ENCODE results near the gene MVB12B.

The MVB12B gene

GRCh38 chr9:126408004-126408403 is 81.4 kb downstream of the MVB12B start:
- DNase-seq (ENCODE audit: low spot score) = no peak

GRCh38 chr9:126410229-126410628 is 83.6 kb downstream of the MVB12B start:
- no peak for DNase-seq (ENCODE audit: low spot score)

GRCh38 chr9:126411225-126411947 is 84.8 kb downstream of the MVB12B start:
- DNase-seq (ENCODE audit: low spot score) = peak; percentile 41

- DNase-seq (ENCODE audit: low spot score) = no peak
Observed at GRCh38 chr9:126411948-126412284, 85.3 kb downstream of the MVB12B start.

GRCh38 chr9:126412905-126413304 is 86.3 kb downstream of the MVB12B start:
- no peak for DNase-seq (ENCODE audit: low spot score)

GRCh38 chr9:126413391-126414068 is 86.9 kb downstream of the MVB12B start:
- no peak for DNase-seq (ENCODE audit: low spot score)

GRCh38 chr9:126415741-126416370 is 89.2 kb downstream of the MVB12B start:
- no peak for DNase-seq (ENCODE audit: low spot score)

GRCh38 chr9:126417043-126417442 is 90.4 kb downstream of the MVB12B start:
- DNase-seq (ENCODE audit: low spot score) = no peak

GRCh38 chr9:126417684-126418083 is 91.1 kb downstream of the MVB12B start:
- DNase-seq (ENCODE audit: low spot score) = no peak

- no peak for DNase-seq (ENCODE audit: low spot score)
Observed at GRCh38 chr9:126418608-126419007, 92.0 kb downstream of the MVB12B start.

- DNase-seq (ENCODE audit: low spot score) = no peak
Observed at GRCh38 chr9:126419475-126419874, 92.8 kb downstream of the MVB12B start.

- no peak for DNase-seq (ENCODE audit: low spot score)
Observed at GRCh38 chr9:126420135-126420534, 93.5 kb downstream of the MVB12B start.

GRCh38 chr9:126420643-126421564 is 94.3 kb downstream of the MVB12B start:
- DNase-seq (ENCODE audit: low spot score) = no peak

- no peak for DNase-seq (ENCODE audit: low spot score)
Observed at GRCh38 chr9:126421567-126422428, 95.2 kb downstream of the MVB12B start.

- no peak for DNase-seq (ENCODE audit: low spot score)
Observed at GRCh38 chr9:126423142-126423915, 96.7 kb downstream of the MVB12B start.

GRCh38 chr9:126423916-126424185 is 97.2 kb downstream of the MVB12B start:
- DNase-seq (ENCODE audit: low spot score) = no peak

- no peak for DNase-seq (ENCODE audit: low spot score)
Observed at GRCh38 chr9:126424511-126424910, 97.9 kb downstream of the MVB12B start.

GRCh38 chr9:126428534-126429175 is 102.0 kb downstream of the MVB12B start:
- DNase-seq (ENCODE audit: low spot score) = no peak

GRCh38 chr9:126429190-126429589 is 102.6 kb downstream of the MVB12B start:
- DNase-seq (ENCODE audit: low spot score) = no peak

- DNase-seq (ENCODE audit: low spot score) = no peak
Observed at GRCh38 chr9:126430124-126430523, 103.5 kb downstream of the MVB12B start.
